ENCODE measurements around the gene POLR1D.

POLR1D gene

DNA sequence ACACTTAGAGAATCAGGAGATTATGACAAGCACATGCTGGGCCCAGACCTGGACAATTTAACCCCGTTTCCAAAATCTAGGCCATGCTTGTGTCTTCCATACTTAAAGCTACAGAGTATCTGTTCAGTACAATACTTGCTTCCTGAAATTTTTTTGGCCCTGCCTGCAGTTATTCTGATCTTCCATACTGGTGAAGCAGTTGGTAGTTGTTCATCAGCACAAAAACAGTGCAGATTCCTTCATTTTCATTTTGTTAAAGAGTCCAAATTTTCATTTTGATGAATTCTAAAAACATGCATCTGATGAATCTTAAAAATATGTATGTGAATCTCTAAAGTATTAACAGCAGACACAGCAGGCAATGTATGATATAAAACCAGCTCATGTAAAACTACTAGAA lies 49.2 kb downstream of the POLR1D start:
- in situ Hi-C loops (cut with MboI; ENCODE audit: low sequenced_read_pairs): no loop called here

GRCh38 chr13:27672025-27672424 lies 50.3 kb downstream of the POLR1D start:
- in situ Hi-C loops (cut with MboI; ENCODE audit: low sequenced_read_pairs): no loop called here
